Measurements from ENCODE around the gene KATNB1.

Gene KATNB1

GRCh38 chr16:57760357-57761160 lies 25.0 kb downstream of the KATNB1 start:
- Mint-ChIP-seq H3K4me3 (no peak overlapping the region), H3K4me1 (ENCODE audit: low read depth) (no peaks in the 10 kb centered on the region), H3K36me3 (no peaks in the 10 kb centered on the region), H3K27me3 (no peaks in the 10 kb centered on the region), H3K27ac (no peak overlapping the region), H3K9me3 (ENCODE audit: low read depth) (no peaks in the 10 kb centered on the region)

DNA sequence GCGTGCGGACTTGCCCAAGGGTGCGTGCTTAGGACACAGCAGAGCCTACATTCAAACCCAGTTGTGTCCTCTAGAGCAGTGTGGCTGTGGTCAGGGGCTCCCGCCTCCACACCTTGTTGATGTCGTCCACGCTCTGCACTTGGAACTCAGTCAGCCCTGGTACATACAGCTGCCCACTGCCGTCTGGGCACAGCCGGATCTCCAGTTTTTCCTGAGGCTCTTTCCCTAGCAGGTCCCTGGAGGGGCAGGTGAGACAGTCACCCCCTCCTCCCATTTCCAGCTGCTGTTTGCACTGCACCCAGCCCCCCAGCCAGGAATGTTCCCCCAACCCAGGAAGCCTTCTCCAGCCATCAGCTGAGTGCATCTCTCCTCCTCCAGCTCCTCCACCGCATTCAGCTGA lies 25.7 kb downstream of the KATNB1 start:
- Mint-ChIP-seq H3K9me3 (ENCODE audit: low read depth) (no peaks in the 10 kb centered on the region), H3K27me3 (no peaks in the 10 kb centered on the region), H3K27ac (no peak overlapping the region), H3K4me1 (ENCODE audit: low read depth) (no peaks in the 10 kb centered on the region), H3K36me3 (no peaks in the 10 kb centered on the region), H3K4me3 (no peak overlapping the region)

DNA sequence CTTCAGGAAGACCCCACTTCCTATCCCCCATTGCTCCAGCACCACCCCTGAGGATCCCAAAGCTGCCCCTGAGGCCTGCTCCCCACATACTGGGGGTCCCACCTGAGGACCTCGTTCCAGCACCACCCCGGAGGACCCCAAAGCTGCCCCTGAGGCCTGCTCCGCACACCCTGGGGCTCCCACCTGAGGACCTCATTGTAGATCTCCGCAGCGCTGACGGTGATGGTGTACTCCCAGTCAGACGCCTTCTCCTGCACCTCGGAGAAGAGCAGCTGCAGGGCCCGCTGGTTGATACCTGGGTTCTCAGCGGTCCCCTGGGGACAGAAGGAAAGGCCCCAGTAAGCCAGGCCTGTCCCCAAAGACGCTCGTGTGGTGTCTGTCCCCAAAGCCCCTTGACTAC lies 26.4 kb downstream of the KATNB1 start:
- Mint-ChIP-seq H3K9me3 (ENCODE audit: low read depth) (no peaks in the 10 kb centered on the region), H3K27ac (no peak overlapping the region), H3K27me3 (no peaks in the 10 kb centered on the region), H3K4me3 (no peak overlapping the region), H3K4me1 (ENCODE audit: low read depth) (no peaks in the 10 kb centered on the region), H3K36me3 (no peaks in the 10 kb centered on the region)

DNA sequence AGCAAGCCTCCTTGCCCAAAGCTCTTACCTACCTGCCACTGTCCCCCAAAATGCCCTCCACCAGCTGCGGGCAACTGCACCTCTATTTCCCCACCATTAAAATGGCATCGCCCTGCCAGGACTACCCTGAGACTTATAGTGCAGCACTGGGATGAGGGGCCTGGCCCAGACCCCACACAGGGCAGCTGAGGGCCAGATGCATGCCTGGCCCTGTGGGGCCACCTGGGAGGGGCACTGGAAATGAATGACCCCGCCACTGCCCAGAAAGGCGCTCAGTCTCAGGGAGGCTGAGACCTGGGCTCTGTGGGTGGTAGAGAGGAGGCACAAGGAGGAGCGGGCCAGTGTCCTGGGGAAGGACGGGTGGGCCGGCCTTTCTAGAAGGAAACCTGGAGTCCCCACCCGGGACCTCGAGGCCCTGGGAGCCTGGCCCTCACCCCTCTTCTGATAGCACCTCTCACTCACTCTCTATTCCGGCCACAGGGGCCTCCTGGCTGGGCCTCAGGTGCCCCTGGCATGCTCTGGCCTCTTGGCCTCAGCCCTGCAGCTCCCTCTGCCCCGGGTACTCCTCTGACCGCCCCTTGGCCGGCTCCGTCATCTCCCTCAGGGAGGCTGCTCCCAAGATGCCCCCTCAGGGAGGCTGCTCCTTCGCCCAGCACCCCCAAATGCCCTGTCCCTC lies 26.9 kb downstream of the KATNB1 start:
- Mint-ChIP-seq H3K9me3 (ENCODE audit: low read depth) (no peaks in the 10 kb centered on the region), H3K4me1 (ENCODE audit: low read depth) (no peaks in the 10 kb centered on the region), H3K36me3 (no peaks in the 10 kb centered on the region), H3K4me3 (no peak overlapping the region), H3K27ac (no peak overlapping the region), H3K27me3 (no peaks in the 10 kb centered on the region)

- H3K27ac Mint-ChIP-seq, result no peak overlapping the region
- H3K4me1 Mint-ChIP-seq (ENCODE audit: low read depth), result no peaks in the 10 kb centered on the region
- H3K27me3 Mint-ChIP-seq, result no peaks in the 10 kb centered on the region
- H3K9me3 Mint-ChIP-seq (ENCODE audit: low read depth), result no peaks in the 10 kb centered on the region
- no peak overlapping the region for H3K4me3 Mint-ChIP-seq
- H3K36me3 Mint-ChIP-seq, result no peaks in the 10 kb centered on the region
Observed at GRCh38 chr16:57763285-57764005, 27.9 kb downstream of the KATNB1 start.

- Mint-ChIP-seq H3K9me3 (ENCODE audit: low read depth) (no peaks in the 10 kb centered on the region), H3K4me3 (no peak overlapping the region), H3K27me3 (no peaks in the 10 kb centered on the region), H3K36me3 (no peaks in the 10 kb centered on the region), H3K27ac (no peak overlapping the region), H3K4me1 (ENCODE audit: low read depth) (no peaks in the 10 kb centered on the region)
Observed at GRCh38 chr16:57764006-57764340, 28.4 kb downstream of the KATNB1 start.

- Mint-ChIP-seq H3K27me3 (no peaks in the 10 kb centered on the region), H3K27ac (no peak overlapping the region), H3K4me3 (no peak overlapping the region), H3K9me3 (ENCODE audit: low read depth) (no peaks in the 10 kb centered on the region), H3K4me1 (ENCODE audit: low read depth) (no peaks in the 10 kb centered on the region), H3K36me3 (no peaks in the 10 kb centered on the region)
Observed at GRCh38 chr16:57764341-57765159, 29.0 kb downstream of the KATNB1 start.

DNA sequence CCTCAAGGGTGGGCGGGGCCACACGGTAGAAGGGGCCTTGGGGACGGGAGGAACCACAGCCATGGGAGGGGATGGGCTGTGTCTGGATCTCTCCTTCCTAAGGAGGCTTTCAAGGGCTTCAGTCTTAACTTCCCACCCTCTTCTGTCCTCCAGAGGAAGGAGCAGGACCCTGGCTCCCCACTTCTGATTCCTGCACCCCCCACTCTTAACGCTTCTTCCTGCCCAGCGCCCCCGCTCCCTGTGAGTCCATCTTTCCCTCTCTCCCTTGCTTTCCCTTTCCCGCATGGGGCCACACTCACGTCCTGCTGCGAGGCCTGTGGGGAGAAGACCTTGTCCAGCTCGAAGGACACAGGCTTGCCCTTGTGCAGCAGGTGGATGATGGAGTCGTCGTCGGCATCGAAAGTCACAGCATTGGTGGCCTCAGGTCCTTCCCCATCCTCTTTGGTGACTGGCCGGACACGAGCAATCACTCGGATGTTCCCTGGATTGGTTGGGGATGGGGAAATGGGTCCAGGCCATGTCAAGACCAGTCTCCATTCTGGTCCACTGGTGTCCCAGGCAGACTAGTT lies 29.7 kb downstream of the KATNB1 start:
- Mint-ChIP-seq H3K4me1 (ENCODE audit: low read depth) (no peaks in the 10 kb centered on the region), H3K27ac (no peak overlapping the region), H3K36me3 (no peaks in the 10 kb centered on the region), H3K9me3 (ENCODE audit: low read depth) (no peaks in the 10 kb centered on the region), H3K27me3 (no peaks in the 10 kb centered on the region), H3K4me3 (no peak overlapping the region)

GRCh38 chr16:57766714-57767348 lies 31.3 kb downstream of the KATNB1 start:
- Mint-ChIP-seq H3K36me3 (no peaks in the 10 kb centered on the region), H3K27me3 (no peaks in the 10 kb centered on the region), H3K4me3 (no peak overlapping the region), H3K4me1 (ENCODE audit: low read depth) (no peaks in the 10 kb centered on the region), H3K9me3 (ENCODE audit: low read depth) (no peaks in the 10 kb centered on the region), H3K27ac (no peak overlapping the region)

DNA sequence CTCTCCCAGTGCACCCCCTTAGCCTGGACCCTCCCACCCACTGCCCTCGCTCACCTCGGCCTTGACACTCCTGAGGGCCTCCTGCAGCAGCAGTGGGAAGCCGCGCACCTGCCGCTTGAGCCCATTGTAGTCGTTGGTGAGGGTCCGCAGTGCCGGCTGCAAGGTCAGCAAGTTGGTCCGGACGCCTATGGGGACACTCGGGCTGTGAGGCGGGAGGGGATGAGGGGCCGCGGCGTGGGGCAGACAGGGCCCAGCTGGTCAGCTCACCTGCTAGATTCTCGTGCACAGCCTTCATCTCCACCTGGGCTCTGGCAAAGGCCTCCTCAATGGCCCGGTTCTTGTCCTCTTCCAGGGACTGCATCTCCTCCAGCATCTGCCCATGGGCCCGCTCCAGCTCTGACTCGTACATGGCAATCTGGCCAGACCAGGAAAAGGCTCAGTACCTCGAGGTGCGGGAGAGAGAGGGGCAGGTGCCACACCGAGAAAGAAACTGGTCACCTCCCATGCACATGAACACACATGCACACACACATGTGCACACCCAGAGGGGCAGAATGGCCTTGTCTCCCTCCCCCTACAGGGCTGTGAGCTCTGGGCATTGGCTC lies 34.1 kb downstream of the KATNB1 start:
- Mint-ChIP-seq H3K36me3 (no peaks in the 10 kb centered on the region), H3K27me3 (no peaks in the 10 kb centered on the region), H3K4me1 (ENCODE audit: low read depth) (no peaks in the 10 kb centered on the region), H3K4me3 (no peak overlapping the region), H3K27ac (no peak overlapping the region), H3K9me3 (ENCODE audit: low read depth) (no peaks in the 10 kb centered on the region)

- no peaks in the 10 kb centered on the region for H3K27me3 Mint-ChIP-seq
- H3K36me3 Mint-ChIP-seq, result no peaks in the 10 kb centered on the region
- H3K4me1 Mint-ChIP-seq (ENCODE audit: low read depth), result no peaks in the 10 kb centered on the region
- no peak overlapping the region for H3K27ac Mint-ChIP-seq
- H3K9me3 Mint-ChIP-seq (ENCODE audit: low read depth), result no peaks in the 10 kb centered on the region
- no peak overlapping the region for H3K4me3 Mint-ChIP-seq
Observed at GRCh38 chr16:57770361-57770760, 34.8 kb downstream of the KATNB1 start.

DNA sequence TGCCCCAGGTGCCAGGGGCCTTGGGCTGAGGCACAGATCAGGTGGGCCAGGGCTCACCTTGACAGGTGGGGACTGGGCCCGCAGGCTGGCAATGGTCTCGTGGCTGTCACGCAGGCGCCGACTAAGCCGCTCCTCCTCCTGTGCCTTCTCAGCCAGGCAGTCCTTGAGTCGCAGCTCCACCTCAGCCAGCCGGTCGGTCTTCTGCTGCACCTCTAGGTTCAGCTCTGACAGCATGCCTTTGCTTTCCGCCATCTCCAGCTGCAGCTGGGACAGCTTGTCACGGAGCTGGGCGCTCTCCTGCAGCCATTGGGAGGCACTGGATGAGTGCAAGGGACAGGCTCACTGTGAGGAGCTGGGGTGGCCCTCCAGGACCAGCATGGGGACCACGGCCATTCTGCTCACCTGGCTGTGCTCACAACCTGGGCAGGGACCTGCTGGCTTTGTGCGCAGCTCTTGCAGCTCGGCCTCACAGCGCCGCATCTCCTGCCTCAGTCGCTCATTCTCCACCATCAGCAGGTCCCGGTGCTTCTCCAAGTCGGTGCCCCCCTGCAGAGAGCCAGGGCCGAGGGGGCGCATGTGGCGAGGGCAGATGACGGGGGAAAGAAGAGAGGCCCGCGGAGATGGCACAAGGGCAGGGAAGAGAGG lies 35.7 kb downstream of the KATNB1 start:
- H3K27me3 Mint-ChIP-seq, result no peaks in the 10 kb centered on the region
- no peaks in the 10 kb centered on the region for H3K4me1 Mint-ChIP-seq (ENCODE audit: low read depth)
- no peak overlapping the region for H3K4me3 Mint-ChIP-seq
- H3K36me3 Mint-ChIP-seq, result no peaks in the 10 kb centered on the region
- H3K9me3 Mint-ChIP-seq (ENCODE audit: low read depth), result no peaks in the 10 kb centered on the region
- H3K27ac Mint-ChIP-seq, result no peak overlapping the region

DNA sequence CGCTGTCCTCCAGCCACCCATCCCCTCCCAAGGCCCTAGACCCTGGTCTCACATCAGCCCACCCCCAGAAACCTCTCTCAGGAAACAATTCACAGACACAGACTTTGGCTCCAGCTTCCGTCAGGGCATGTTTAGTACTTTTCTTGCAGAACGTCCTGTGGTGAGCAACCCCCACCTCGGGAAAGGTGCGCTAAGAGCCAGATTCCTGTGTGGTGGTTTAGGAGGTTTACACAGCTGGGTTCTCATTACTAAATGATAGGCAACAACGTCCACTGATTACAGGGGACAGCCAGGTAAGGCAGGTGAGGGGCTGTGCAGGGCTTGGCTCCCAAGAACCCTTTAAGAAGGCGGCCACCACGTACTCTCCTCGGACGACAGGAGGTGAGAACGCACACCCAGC lies 37.4 kb downstream of the KATNB1 start:
- Mint-ChIP-seq H3K9me3 (ENCODE audit: low read depth) (no peaks in the 10 kb centered on the region), H3K36me3 (no peaks in the 10 kb centered on the region), H3K4me3 (no peak overlapping the region), H3K4me1 (ENCODE audit: low read depth) (no peaks in the 10 kb centered on the region), H3K27me3 (no peaks in the 10 kb centered on the region), H3K27ac (no peak overlapping the region)

Data from activated naive CD8-positive, alpha-beta T cell (primary cell).